ENCODE results near the gene LIPM.

Gene LIPM

GRCh38 chr10:88802523-88803285, at the start of gene LIPM:
Gene LIPM, plus strand, starts transcription at chr10:88802730. Its CDS starts 167 bp downstream, at chr10:88802897.
- Mint-ChIP-seq H3K9me3 (no peaks in the 10 kb centered on the region), H3K27ac (no peak within 1 kb of the TSS), H3K4me3 (no peak within 1 kb of the TSS), H3K4me1 (no peaks in the 10 kb centered on the region), H3K36me3 (ENCODE audit: low read depth) (no peaks in the 10 kb centered on the region), H3K27me3 (ENCODE audit: low read depth, poor library complexity) (peaks cover 3% of the 10 kb centered on the region)
- no peak for TF ChIP-seq CTCF (IDR thresholded peaks at IDR 0.05)
- DNase-seq: no peak

DNA sequence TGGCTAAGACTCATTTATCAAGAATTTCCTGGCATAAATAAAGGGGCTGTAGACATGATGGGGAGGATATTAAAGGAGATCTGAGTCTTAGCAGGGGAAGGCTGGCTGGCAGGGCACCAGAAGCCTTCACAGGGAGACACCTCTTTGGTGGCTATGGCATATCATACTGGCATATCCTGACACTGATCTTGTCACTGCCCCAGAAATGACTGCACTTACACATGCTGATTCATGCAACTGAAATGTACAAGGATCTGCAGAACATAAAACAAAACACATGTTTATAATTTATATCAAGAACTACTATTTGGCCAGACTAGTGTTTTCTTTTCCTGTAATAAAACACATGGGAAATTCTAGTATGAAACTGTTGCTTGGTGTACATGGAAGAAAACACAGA, 48.2 kb upstream of the LIPM start:
- Mint-ChIP-seq H3K4me1 (no peaks in the 10 kb centered on the region), H3K27ac (no peak overlapping the region), H3K27me3 (ENCODE audit: low read depth, poor library complexity) (no peaks in the 10 kb centered on the region), H3K4me3 (no peak overlapping the region), H3K9me3 (peaks cover 9% of the 10 kb centered on the region), H3K36me3 (ENCODE audit: low read depth) (no peaks in the 10 kb centered on the region)
- no peak for TF ChIP-seq CTCF (IDR thresholded peaks at IDR 0.05)
- DNase-seq: no peak

DNA sequence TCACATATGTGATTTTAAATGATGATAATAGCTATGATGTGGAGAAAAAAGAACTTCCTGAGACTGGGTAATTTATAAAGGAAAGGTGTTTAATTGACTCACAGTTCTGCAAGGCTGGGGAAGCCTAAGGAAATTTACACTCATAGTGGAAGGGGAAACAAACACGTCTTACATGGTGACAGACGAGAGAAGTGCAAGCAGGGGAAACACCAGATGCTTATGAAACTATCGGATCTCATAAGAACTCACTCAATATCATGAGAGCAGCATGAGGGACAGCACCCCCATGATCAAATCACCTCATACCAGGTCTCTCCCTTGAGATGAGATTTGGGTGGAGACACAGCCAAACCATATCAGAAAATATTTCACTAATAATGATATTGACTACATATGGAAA, 46.8 kb upstream of the LIPM start:
- TF ChIP-seq CTCF (IDR thresholded peaks at IDR 0.05): no peak
- Mint-ChIP-seq H3K4me1 (no peaks in the 10 kb centered on the region), H3K36me3 (ENCODE audit: low read depth) (no peaks in the 10 kb centered on the region), H3K4me3 (no peak overlapping the region), H3K27ac (no peak overlapping the region), H3K27me3 (ENCODE audit: low read depth, poor library complexity) (no peaks in the 10 kb centered on the region), H3K9me3 (no peaks in the 10 kb centered on the region)
- no peak for DNase-seq

- H3K27ac Mint-ChIP-seq: no peak overlapping the region
- H3K4me3 Mint-ChIP-seq: no peak overlapping the region
- no peaks in the 10 kb centered on the region for H3K4me1 Mint-ChIP-seq
- DNase-seq: no peak
- H3K9me3 Mint-ChIP-seq: no peaks in the 10 kb centered on the region
- no peak for TF ChIP-seq CTCF (IDR thresholded peaks at IDR 0.05)
- no peaks in the 10 kb centered on the region for H3K36me3 Mint-ChIP-seq (ENCODE audit: low read depth)
- H3K27me3 Mint-ChIP-seq (ENCODE audit: low read depth, poor library complexity): no peaks in the 10 kb centered on the region
Observed at GRCh38 chr10:88756660-88757059, 45.9 kb upstream of the LIPM start.

DNA sequence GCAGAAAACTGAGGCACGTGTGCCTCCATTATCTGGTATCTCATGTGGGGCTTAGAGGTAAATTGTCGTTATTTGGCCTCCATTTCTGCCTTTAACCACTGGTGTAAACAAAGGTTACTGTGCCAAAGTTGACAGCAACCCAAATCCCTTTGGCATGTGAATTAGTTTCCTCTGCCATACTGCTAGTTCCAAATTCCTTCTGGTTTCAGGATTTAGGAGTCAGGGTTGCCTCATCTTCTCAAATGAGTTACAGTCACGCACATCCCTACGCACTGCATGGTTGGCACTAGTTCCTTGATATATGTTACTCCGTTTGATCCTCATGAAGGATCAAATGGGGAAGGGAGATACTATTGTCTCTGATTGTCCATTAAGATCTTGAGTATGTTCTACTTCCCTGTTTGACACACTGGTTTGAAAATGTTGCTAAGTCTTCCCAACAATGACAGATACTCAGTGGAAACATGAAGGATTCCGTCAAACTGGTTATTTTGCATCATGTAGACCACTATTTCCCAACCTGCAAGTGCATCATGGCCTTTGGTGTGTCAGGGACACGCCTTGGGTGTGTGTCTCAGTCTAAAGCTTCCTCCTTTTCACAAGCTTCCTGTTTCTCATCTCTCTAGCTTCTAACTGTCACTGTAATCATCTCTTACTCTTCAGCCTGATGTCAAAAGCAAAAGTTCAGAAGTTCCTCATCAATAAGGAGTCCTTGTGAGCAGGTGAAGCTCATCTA, 43.0 kb upstream of the LIPM start, which contains the start of gene LIPN:
TSS of gene LIPN (plus strand) at position 655 of the 736 bp plus-strand sequence. CDS start 1,386 bp downstream, outside the sequence.
- no peak for TF ChIP-seq CTCF (IDR thresholded peaks at IDR 0.05)
- Mint-ChIP-seq H3K27me3 (ENCODE audit: low read depth, poor library complexity) (no peaks in the 10 kb centered on the region), H3K27ac (no peak within 1 kb of the TSS), H3K9me3 (no peaks in the 10 kb centered on the region), H3K4me3 (no peak within 1 kb of the TSS), H3K36me3 (ENCODE audit: low read depth) (no peaks in the 10 kb centered on the region), H3K4me1 (peaks cover 19% of the 10 kb centered on the region)
- DNase-seq: no peak

All from nephron progenitor cell (in vitro differentiated cells).